PC-9 (cell line): ENCODE measurements around the gene HMX1. TPM values are rescaled to one million over a fixed set of nuclear protein-coding genes. Genes with fewer than 3 reads are reported as not detected.

Experiments used
- BruUV-seq: library from RNA; stranded (reverse); fragments of 400-500 nt; replicated peaks from 2 replicates; lab custom pipeline; 2021; lab: Mats Ljungman, UMichigan
- CTCF ChIA-PET: fragments of 300-600 bp; sonication (Branson Sonifier 250); formaldehyde crosslinking; loops from one replicate; lab custom pipeline; 2022; ENCODE audit warnings: antibody characterized with exemption; lab: Charles Lee
- POLR2A ChIA-PET: fragments of 300-600 bp; sonication (Branson Sonifier 250); formaldehyde crosslinking; loops from one replicate; lab custom pipeline; 2022; ENCODE audit warnings: antibody characterized with exemption; ENCODE audit not compliant: unreplicated experiment; lab: Charles Lee
- DNase-seq, 2 experiments: peaks; one replicate each; pipeline versions ENCODE4 v3.0.0 to v3.0.0-alpha.2; 2015 to 2022; ENCODE audit warnings: mixed read lengths in 1 of 2
- H2AFZ ChIP-seq: fragments of 200-600 bp; sonication (generic); 2 replicates; pipeline ENCODE4 v1.8.1; 2017; ENCODE audit warnings: antibody characterized with exemption
- H3F3A ChIP-seq: fragments of 200-600 bp; sonication (generic); 2 replicates; pipeline ENCODE4 v1.8.1; 2017; ENCODE audit warnings: antibody characterized with exemption, mild to moderate bottlenecking, low read depth; ENCODE audit not compliant: insufficient read depth
- H3K27ac ChIP-seq: fragments of 200-600 bp; sonication (generic); 2 replicates; pipeline ENCODE4 v1.6.1; 2016; ENCODE audit warnings: mixed run types
- H3K27me3 ChIP-seq: fragments of 200-600 bp; sonication (generic); 2 replicates; pipeline ENCODE4 v1.6.1; 2016; ENCODE audit warnings: low read depth, mixed run types; ENCODE audit not compliant: insufficient read depth
- H3K36me3 ChIP-seq: fragments of 200-600 bp; sonication (generic); 2 replicates; pipeline ENCODE4 v1.6.1; 2016; ENCODE audit warnings: low read depth, mixed run types
- H3K4me1 ChIP-seq: fragments of 200-600 bp; sonication (generic); replicated peaks from 2 replicates; pipeline ENCODE4 v1.6.1; 2016; ENCODE audit warnings: mixed run types; ENCODE audit not compliant: insufficient read depth
- H3K4me2 ChIP-seq: fragments of 200-600 bp; sonication (generic); 2 replicates; pipeline ENCODE4 v1.6.1; 2017; ENCODE audit warnings: mixed run types
- H3K4me3 ChIP-seq: fragments of 200-600 bp; sonication (generic); 2 replicates; pipeline ENCODE4 v1.6.1; 2016; ENCODE audit warnings: mixed run types
- H3K79me2 ChIP-seq: fragments of 200-600 bp; sonication (generic); 2 replicates; pipeline ENCODE4 v1.6.1; 2017; ENCODE audit warnings: low read depth, mixed run types
- H3K9me2 ChIP-seq: fragments of 200-600 bp; sonication (generic); 2 replicates; pipeline ENCODE4 v1.8.1; 2017; ENCODE audit warnings: mild to moderate bottlenecking; ENCODE audit not compliant: insufficient read depth
- H3K9me3 ChIP-seq: fragments of 200-600 bp; sonication (generic); 2 replicates; pipeline ENCODE4 v1.8.1; 2016; ENCODE audit warnings: low read depth; ENCODE audit not compliant: insufficient read depth
- H4K20me1 ChIP-seq: fragments of 200-600 bp; sonication (generic); 2 replicates; pipeline ENCODE4 v1.8.1; 2017; ENCODE audit not compliant: insufficient read depth
- CTCF ChIP-seq: fragments of 200-600 bp; sonication (generic); conservative IDR thresholded peaks from 2 replicates; pipeline ENCODE4 v1.6.1; 2017; ENCODE audit warnings: mixed run types, antibody characterized with exemption, mild to moderate bottlenecking, moderate library complexity
- EZH2 ChIP-seq: fragments of 200-600 bp; sonication (generic); IDR thresholded peaks from 2 replicates; pipeline ENCODE4 v1.8.0; 2017; ENCODE audit warnings: antibody characterized with exemption, low read depth
- intact Hi-C: fragments of 100-400 bp; cut with micrococcal nuclease; formaldehyde crosslinking; loops from one replicate; pipeline ENCODE4 v1.10.0; 2022; ENCODE audit not compliant: unreplicated experiment
- total RNA-seq: library from RNA; stranded (reverse); gene quantifications from 2 replicates; pipeline ENCODE4 v1.2.3, GENCODE V29; 2021

The HMX1 gene
- total RNA-seq, 1 experiment from 2014 or later: not detected

GRCh38 chr4:8840816-8841455 is 30.7 kb downstream of the HMX1 start:
- no peak overlapping the region for H3K4me2 ChIP-seq
- H2AFZ ChIP-seq: no peak overlapping the region
- H3K4me1 ChIP-seq: no peaks in the 10 kb centered on the region
- no peaks in the 10 kb centered on the region for H4K20me1 ChIP-seq
- no peak for DNase-seq
- intact Hi-C loops: no loop called here
- no peaks in the 10 kb centered on the region for H3K9me2 ChIP-seq
- no peaks in the 10 kb centered on the region for H3F3A ChIP-seq
- TF ChIP-seq EZH2: no peak
- TF ChIP-seq CTCF: no peak
- peaks cover 36% of the 10 kb centered on the region for H3K27me3 ChIP-seq
- H3K9me3 ChIP-seq: no peaks in the 10 kb centered on the region
- POLR2A ChIA-PET: no interaction called here
- BruUV-seq: no TSS peak
- CTCF ChIA-PET: no interaction called here
- no peak overlapping the region for H3K27ac ChIP-seq
- H3K79me2 ChIP-seq: no peaks in the 10 kb centered on the region
- H3K36me3 ChIP-seq: no peaks in the 10 kb centered on the region
- H3K4me3 ChIP-seq: no peak overlapping the region

GRCh38 chr4:8840006-8840793 is 31.4 kb downstream of the HMX1 start:
- TF ChIP-seq EZH2 (no peak), CTCF (no peak)
- intact Hi-C loops: no loop called here
- no peaks in the 10 kb centered on the region for H3K79me2 ChIP-seq
- H3K9me3 ChIP-seq: no peaks in the 10 kb centered on the region
- no peak overlapping the region for H3K4me3 ChIP-seq
- no peak overlapping the region for H3K4me2 ChIP-seq
- CTCF ChIA-PET: no interaction called here
- H3F3A ChIP-seq: no peaks in the 10 kb centered on the region
- H3K4me1 ChIP-seq: no peaks in the 10 kb centered on the region
- no peaks in the 10 kb centered on the region for H3K36me3 ChIP-seq
- DNase-seq: no peak
- no peak overlapping the region for H2AFZ ChIP-seq
- peaks cover 44% of the 10 kb centered on the region for H3K27me3 ChIP-seq
- H3K9me2 ChIP-seq: no peaks in the 10 kb centered on the region
- POLR2A ChIA-PET: no interaction called here
- no peak overlapping the region for H3K27ac ChIP-seq
- H4K20me1 ChIP-seq: no peaks in the 10 kb centered on the region
- no TSS peak for BruUV-seq

GRCh38 chr4:8838961-8839431 is 32.6 kb downstream of the HMX1 start:
- no TSS peak for BruUV-seq
- POLR2A ChIA-PET: no interaction called here

More at GRCh38 chr4:8838961-8839431, 32.6 kb downstream of the HMX1 start:
- Histone ChIP-seq H3K4me2 (no peak overlapping the region), H3K27ac (no peak overlapping the region), H3K36me3 (no peaks in the 10 kb centered on the region), H3F3A (no peaks in the 10 kb centered on the region), H4K20me1 (no peaks in the 10 kb centered on the region), H3K9me2 (no peaks in the 10 kb centered on the region), H3K4me3 (no peak overlapping the region), H3K27me3 (peaks cover 46% of the 10 kb centered on the region), H3K4me1 (no peaks in the 10 kb centered on the region), H3K9me3 (no peaks in the 10 kb centered on the region), H3K79me2 (no peaks in the 10 kb centered on the region), H2AFZ (no peak overlapping the region)
- TF ChIP-seq CTCF (no peak), EZH2 (no peak)
- CTCF ChIA-PET: no interaction called here
- no peak for DNase-seq
- intact Hi-C loops: no loop called here
